Measurements from ENCODE around the gene NKD2.

DNA sequence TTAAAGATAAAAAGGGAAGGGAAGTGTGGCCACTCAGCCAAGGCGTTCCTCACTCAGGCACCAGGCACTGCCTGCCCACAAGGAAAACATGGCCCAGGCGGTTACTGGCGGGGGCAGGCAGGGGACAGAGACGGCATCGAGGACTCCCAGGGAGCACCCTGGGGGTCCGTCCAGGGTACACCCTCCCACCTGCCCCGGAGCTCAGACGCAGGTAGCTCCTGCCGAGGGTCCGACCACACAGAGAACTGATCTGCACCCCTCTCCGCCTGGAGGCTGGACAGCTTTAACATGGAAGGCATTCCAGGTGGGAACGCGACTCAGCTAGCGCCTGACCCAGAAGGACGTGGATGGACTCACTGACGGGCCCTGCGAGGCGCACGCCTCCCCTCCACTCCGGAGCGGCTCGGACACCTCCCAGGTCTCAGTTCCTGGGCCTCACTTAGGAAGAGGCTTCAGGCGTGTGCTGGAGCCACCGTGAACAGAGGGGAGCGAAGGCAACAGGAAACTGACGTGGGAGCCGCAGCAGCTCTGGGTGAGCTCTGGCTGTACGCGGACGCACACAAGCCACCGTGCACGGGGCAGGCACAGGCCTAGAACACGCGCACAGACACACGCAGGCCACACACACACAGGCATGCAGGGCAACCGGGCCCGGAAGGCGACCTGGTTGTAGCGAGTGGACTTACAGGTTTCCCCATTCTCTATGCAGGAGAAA lies 47.5 kb downstream of the NKD2 start:
- TF ChIP-seq, protein P1, sequence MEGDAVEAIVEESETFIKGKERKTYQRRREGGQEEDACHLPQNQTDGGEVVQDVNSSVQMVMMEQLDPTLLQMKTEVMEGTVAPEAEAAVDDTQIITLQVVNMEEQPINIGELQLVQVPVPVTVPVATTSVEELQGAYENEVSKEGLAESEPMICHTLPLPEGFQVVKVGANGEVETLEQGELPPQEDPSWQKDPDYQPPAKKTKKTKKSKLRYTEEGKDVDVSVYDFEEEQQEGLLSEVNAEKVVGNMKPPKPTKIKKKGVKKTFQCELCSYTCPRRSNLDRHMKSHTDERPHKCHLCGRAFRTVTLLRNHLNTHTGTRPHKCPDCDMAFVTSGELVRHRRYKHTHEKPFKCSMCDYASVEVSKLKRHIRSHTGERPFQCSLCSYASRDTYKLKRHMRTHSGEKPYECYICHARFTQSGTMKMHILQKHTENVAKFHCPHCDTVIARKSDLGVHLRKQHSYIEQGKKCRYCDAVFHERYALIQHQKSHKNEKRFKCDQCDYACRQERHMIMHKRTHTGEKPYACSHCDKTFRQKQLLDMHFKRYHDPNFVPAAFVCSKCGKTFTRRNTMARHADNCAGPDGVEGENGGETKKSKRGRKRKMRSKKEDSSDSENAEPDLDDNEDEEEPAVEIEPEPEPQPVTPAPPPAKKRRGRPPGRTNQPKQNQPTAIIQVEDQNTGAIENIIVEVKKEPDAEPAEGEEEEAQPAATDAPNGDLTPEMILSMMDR (IDR thresholded peaks at IDR 0.05), result no peak
- TF ChIP-seq KAT7 (CRISPR knock-in tag; IDR thresholded peaks at IDR 0.05; ENCODE audit: borderline replicate concordance) (no peak), SP1 (CRISPR knock-in tag; conservative IDR thresholded peaks at IDR 0.05) (no peak), ZNF396 (CRISPR knock-in tag; IDR thresholded peaks at IDR 0.05; ENCODE audit: borderline replicate concordance) (no peak)
- TF ChIP-seq, protein P2, sequence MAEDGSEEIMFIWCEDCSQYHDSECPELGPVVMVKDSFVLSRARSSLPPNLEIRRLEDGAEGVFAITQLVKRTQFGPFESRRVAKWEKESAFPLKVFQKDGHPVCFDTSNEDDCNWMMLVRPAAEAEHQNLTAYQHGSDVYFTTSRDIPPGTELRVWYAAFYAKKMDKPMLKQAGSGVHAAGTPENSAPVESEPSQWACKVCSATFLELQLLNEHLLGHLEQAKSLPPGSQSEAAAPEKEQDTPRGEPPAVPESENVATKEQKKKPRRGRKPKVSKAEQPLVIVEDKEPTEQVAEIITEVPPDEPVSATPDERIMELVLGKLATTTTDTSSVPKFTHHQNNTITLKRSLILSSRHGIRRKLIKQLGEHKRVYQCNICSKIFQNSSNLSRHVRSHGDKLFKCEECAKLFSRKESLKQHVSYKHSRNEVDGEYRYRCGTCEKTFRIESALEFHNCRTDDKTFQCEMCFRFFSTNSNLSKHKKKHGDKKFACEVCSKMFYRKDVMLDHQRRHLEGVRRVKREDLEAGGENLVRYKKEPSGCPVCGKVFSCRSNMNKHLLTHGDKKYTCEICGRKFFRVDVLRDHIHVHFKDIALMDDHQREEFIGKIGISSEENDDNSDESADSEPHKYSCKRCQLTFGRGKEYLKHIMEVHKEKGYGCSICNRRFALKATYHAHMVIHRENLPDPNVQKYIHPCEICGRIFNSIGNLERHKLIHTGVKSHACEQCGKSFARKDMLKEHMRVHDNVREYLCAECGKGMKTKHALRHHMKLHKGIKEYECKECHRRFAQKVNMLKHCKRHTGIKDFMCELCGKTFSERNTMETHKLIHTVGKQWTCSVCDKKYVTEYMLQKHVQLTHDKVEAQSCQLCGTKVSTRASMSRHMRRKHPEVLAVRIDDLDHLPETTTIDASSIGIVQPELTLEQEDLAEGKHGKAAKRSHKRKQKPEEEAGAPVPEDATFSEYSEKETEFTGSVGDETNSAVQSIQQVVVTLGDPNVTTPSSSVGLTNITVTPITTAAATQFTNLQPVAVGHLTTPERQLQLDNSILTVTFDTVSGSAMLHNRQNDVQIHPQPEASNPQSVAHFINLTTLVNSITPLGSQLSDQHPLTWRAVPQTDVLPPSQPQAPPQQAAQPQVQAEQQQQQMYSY (CRISPR knock-in tag; IDR thresholded peaks at IDR 0.05), result no peak
- TF ChIP-seq, protein P3, sequence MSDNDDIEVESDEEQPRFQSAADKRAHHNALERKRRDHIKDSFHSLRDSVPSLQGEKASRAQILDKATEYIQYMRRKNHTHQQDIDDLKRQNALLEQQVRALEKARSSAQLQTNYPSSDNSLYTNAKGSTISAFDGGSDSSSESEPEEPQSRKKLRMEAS (CRISPR knock-in tag; IDR thresholded peaks at IDR 0.05), result no peak
- TF ChIP-seq, protein P4, sequence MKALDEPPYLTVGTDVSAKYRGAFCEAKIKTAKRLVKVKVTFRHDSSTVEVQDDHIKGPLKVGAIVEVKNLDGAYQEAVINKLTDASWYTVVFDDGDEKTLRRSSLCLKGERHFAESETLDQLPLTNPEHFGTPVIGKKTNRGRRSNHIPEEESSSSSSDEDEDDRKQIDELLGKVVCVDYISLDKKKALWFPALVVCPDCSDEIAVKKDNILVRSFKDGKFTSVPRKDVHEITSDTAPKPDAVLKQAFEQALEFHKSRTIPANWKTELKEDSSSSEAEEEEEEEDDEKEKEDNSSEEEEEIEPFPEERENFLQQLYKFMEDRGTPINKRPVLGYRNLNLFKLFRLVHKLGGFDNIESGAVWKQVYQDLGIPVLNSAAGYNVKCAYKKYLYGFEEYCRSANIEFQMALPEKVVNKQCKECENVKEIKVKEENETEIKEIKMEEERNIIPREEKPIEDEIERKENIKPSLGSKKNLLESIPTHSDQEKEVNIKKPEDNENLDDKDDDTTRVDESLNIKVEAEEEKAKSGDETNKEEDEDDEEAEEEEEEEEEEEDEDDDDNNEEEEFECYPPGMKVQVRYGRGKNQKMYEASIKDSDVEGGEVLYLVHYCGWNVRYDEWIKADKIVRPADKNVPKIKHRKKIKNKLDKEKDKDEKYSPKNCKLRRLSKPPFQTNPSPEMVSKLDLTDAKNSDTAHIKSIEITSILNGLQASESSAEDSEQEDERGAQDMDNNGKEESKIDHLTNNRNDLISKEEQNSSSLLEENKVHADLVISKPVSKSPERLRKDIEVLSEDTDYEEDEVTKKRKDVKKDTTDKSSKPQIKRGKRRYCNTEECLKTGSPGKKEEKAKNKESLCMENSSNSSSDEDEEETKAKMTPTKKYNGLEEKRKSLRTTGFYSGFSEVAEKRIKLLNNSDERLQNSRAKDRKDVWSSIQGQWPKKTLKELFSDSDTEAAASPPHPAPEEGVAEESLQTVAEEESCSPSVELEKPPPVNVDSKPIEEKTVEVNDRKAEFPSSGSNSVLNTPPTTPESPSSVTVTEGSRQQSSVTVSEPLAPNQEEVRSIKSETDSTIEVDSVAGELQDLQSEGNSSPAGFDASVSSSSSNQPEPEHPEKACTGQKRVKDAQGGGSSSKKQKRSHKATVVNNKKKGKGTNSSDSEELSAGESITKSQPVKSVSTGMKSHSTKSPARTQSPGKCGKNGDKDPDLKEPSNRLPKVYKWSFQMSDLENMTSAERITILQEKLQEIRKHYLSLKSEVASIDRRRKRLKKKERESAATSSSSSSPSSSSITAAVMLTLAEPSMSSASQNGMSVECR (CRISPR knock-in tag; IDR thresholded peaks at IDR 0.05; ENCODE audit: borderline replicate concordance), result no peak

Measured in WTC11 (cell line).